B cell (primary cell): ENCODE results near the gene RIOK1. TPM values are rescaled to one million over a fixed set of nuclear protein-coding genes. Genes with fewer than 3 reads are reported as not detected.

ENCODE experiments used
- ATAC-seq: fragments of 200-7000 bp; cut with Tn5 transposase; one replicate; pipeline ENCODE4 v1.10.0; 2021; ENCODE audit warnings: low read depth, mild to moderate bottlenecking, moderate number of reproducible peaks, moderate library complexity
- CTCF ChIA-PET: fragments of 350-600 bp; sonication (Branson Sonifier 250); formaldehyde crosslinking; loops from one replicate; lab custom pipeline; 2021; ENCODE audit warnings: antibody characterized with exemption, inconsistent platforms; lab: Charles Lee
- POLR2A ChIA-PET: fragments of 350-600 bp; sonication (Branson Sonifier 250); formaldehyde crosslinking; loops from one replicate; lab custom pipeline; 2021; ENCODE audit warnings: antibody characterized with exemption; lab: Charles Lee
- DNase-seq: peaks from one replicate; pipeline ENCODE4 v3.0.0; 2013
- H2AFZ ChIP-seq: 2 replicates; pipeline ENCODE4 v1.6.1; 2012; ENCODE audit warnings: mild to moderate bottlenecking, low read depth, low read length; ENCODE audit not compliant: insufficient read depth, poor library complexity, severe bottlenecking
- H3K27ac ChIP-seq, 2 donors: 1 replicate in 1 of 2; 2 replicates in 1 of 2; pipeline ENCODE4 v1.5.1; 2012 to 2013; ENCODE audit warnings: low read length in 2 of 2, mild to moderate bottlenecking in 2 of 2, moderate library complexity in 1 of 2
- H3K27me3 ChIP-seq, 4 experiments: fragments of 200-600 bp in 1 of 4; sonication (generic) in 1 of 4; replicated peaks in 1 of 4; 1 replicate in 2 of 4; 2 replicates in 2 of 4; pipeline versions ENCODE4 v1.6.1 to v1.7.0; 2013 to 2016; ENCODE audit warnings: low read length in 3 of 4, mild to moderate bottlenecking in 2 of 4, mixed read lengths in 1 of 4, moderate library complexity in 1 of 4; ENCODE audit not compliant: insufficient read depth in 4 of 4, control insufficient read depth in 3 of 4; ENCODE audit errors: control extremely low read depth in 1 of 4
- H3K36me3 ChIP-seq, 2 experiments: replicated peaks in 1 of 2; 1 replicate in 1 of 2; 2 replicates in 1 of 2; pipeline versions ENCODE4 v1.6.1 to v1.7.1; 2013; ENCODE audit warnings: low read length in 1 of 2; ENCODE audit not compliant: insufficient read depth in 2 of 2, control insufficient read depth in 1 of 2; ENCODE audit errors: control extremely low read depth in 1 of 2, extremely low read depth in 1 of 2
- H3K4me1 ChIP-seq, 2 donors: fragments of 200-600 bp in 1 of 2; sonication (generic) in 1 of 2; 1 replicate in 1 of 2; 2 replicates in 1 of 2; pipeline versions ENCODE4 v1.5.1 to v1.6.1; 2013 to 2017; ENCODE audit warnings: low read length in 2 of 2; ENCODE audit not compliant: control insufficient read depth in 2 of 2, insufficient read depth in 2 of 2
- H3K4me2 ChIP-seq: replicated peaks from 2 replicates; pipeline ENCODE3; 2012; ENCODE audit warnings: mild to moderate bottlenecking, low read depth, low read length; ENCODE audit not compliant: poor library complexity, severe bottlenecking
- H3K4me3 ChIP-seq, 5 experiments: fragments of 200-600 bp in 1 of 5; sonication (generic) in 1 of 5; 1 replicate in 3 of 5; 2 replicates in 2 of 5; pipeline versions ENCODE4 v1.5.1 to v1.7.0; 2011 to 2016; ENCODE audit warnings: low read length in 4 of 5, mild to moderate bottlenecking in 4 of 5, low read depth in 2 of 5, control low read depth in 1 of 5, moderate library complexity in 1 of 5; ENCODE audit not compliant: insufficient read depth in 1 of 5; ENCODE audit errors: control extremely low read depth in 1 of 5, extremely low read depth in 1 of 5
- H3K79me2 ChIP-seq: fragments of 200-600 bp; sonication (generic); one replicate; pipeline ENCODE4 v1.6.0; 2016; ENCODE audit warnings: low read length; ENCODE audit not compliant: control insufficient read depth, insufficient read depth
- H3K9ac ChIP-seq: fragments of 200-600 bp; sonication (generic); 2 replicates; pipeline ENCODE4 v1.6.1; 2017; ENCODE audit warnings: mild to moderate bottlenecking, low read length, moderate library complexity
- H3K9me3 ChIP-seq, 3 donors: one replicate each; pipeline versions ENCODE4 v1.6.1 to v1.7.1; 2013; ENCODE audit warnings: low read length in 2 of 3; ENCODE audit not compliant: control insufficient read depth in 2 of 3, insufficient read depth in 1 of 3; ENCODE audit errors: control extremely low read depth in 1 of 3
- H4K20me1 ChIP-seq: 2 replicates; pipeline ENCODE4 v1.6.0; 2012; ENCODE audit warnings: mild to moderate bottlenecking, low read length; ENCODE audit not compliant: insufficient read depth, control insufficient read depth, poor library complexity, severe bottlenecking
- H3K27ac Mint-ChIP-seq: one replicate; pipeline ENCODE4 v1.8.0; 2021; ENCODE audit warnings: mixed read lengths
- H3K27me3 Mint-ChIP-seq: one replicate; pipeline ENCODE4 v1.8.0; 2021; ENCODE audit warnings: mixed read lengths
- H3K4me1 Mint-ChIP-seq: one replicate; pipeline ENCODE4 v1.8.0; 2021; ENCODE audit warnings: mixed read lengths
- H3K4me3 Mint-ChIP-seq: one replicate; pipeline ENCODE4 v1.8.0; 2021; ENCODE audit warnings: mixed read lengths
- H3K9me3 Mint-ChIP-seq: one replicate; pipeline ENCODE4 v1.8.0; 2022; ENCODE audit warnings: mixed read lengths; ENCODE audit not compliant: insufficient read depth
- CTCF ChIP-seq: fragments of 200-600 bp; IDR thresholded peaks from one replicate; pipeline ENCODE4 v1.8.0; 2022; ENCODE audit warnings: antibody characterized with exemption, mild to moderate bottlenecking
- EZH2 ChIP-seq: IDR thresholded peaks from 2 replicates; pipeline ENCODE4 v1.6.1; 2012; ENCODE audit warnings: borderline replicate concordance, low read depth, mild to moderate bottlenecking, moderate library complexity, low read length; ENCODE audit not compliant: insufficient read depth, poor library complexity, severe bottlenecking
- WGBS: methylation state at CpG from one replicate; pipeline ENCODE4 v1.1.5; 2013; ENCODE audit warnings: missing lambda C conversion rate; ENCODE audit not compliant: insufficient coverage; 5-methylcytosine and 5-hydroxymethylcytosine counted together
- intact Hi-C: fragments of 100-400 bp; cut with micrococcal nuclease; formaldehyde crosslinking; loops from one replicate; pipeline ENCODE4 v1.10.0; 2022
- polyA plus RNA-seq: library from polyadenylated mRNA; depleted of rRNA; stranded (reverse); fragments of >200 nt; gene quantifications from 2 replicates; pipeline ENCODE4 v1.2.3, GENCODE V29; 2012
- total RNA-seq, 2 donors: library from RNA; stranded (reverse); fragments of 120-200 nt in 1 of 2; gene quantifications; 1 replicate in 1 of 2; 2 replicates in 1 of 2; pipeline versions ENCODE4 v1.2.3 to v1.2.4, GENCODE V29; 2013 to 2022

The RIOK1 gene
- total and polyA plus RNA-seq, 2 donors (not counting 1 experiment from before 2014, with no cell fraction given), result 13.9 to 25.9 TPM

GRCh38 chr6:7452898-7453297 is 63.3 kb downstream of the RIOK1 start:
- POLR2A ChIA-PET, result no interaction called here
- H3K9me3 Mint-ChIP-seq, result no peaks in the 10 kb centered on the region

More at GRCh38 chr6:7452898-7453297, 63.3 kb downstream of the RIOK1 start:
- intact Hi-C loops, result no loop called here
- H3K9ac ChIP-seq, result no peak overlapping the region
- H3K27me3 ChIP-seq, result no peaks in the 10 kb centered on the region
- no peak overlapping the region for H3K4me2 ChIP-seq
- DNase-seq (no peak), ATAC-seq (no peak)
- H2AFZ ChIP-seq, result no peak overlapping the region
- no peaks in the 10 kb centered on the region for H3K4me1 ChIP-seq
- no peaks in the 10 kb centered on the region for H3K36me3 ChIP-seq
- H3K4me3 ChIP-seq, result no peak overlapping the region
- WGBS, result 84% methylated on average over 6 of the region's 6 CpGs
- Mint-ChIP-seq H3K4me3 (no peak overlapping the region), H3K4me1 (no peaks in the 10 kb centered on the region), H3K27ac (no peak overlapping the region), H3K27me3 (peaks cover 6% of the 10 kb centered on the region)
- CTCF ChIA-PET, result no interaction called here
- H3K9me3 ChIP-seq, result no peaks in the 10 kb centered on the region
- H4K20me1 ChIP-seq, result no peaks in the 10 kb centered on the region
- H3K79me2 ChIP-seq, result no peaks in the 10 kb centered on the region
- TF ChIP-seq EZH2 (no peak), CTCF (no peak)
- H3K27ac ChIP-seq, result no peak overlapping the region
